Activated CD8-positive, alpha-beta memory T cell treated with anti-CD3 and anti-CD28 coated beads for 36 hours (primary cell): ENCODE measurements around the gene ZNF335. TPM values are rescaled to one million over a fixed set of nuclear protein-coding genes. Genes with fewer than 3 reads are reported as not detected.

ENCODE experiments used
- CTCF ChIA-PET: fragments of 350-600 bp; sonication (Branson Sonifier 250); formaldehyde crosslinking; loops from one replicate; lab custom pipeline; 2021; ENCODE audit warnings: antibody characterized with exemption; lab: Charles Lee
- POLR2A ChIA-PET: fragments of 350-600 bp; sonication (Branson Sonifier 250); formaldehyde crosslinking; loops from one replicate; lab custom pipeline; 2021; ENCODE audit warnings: antibody characterized with exemption; lab: Charles Lee
- total RNA-seq, 2 experiments: library from RNA; stranded (reverse); gene quantifications; one replicate each; pipeline ENCODE4 v1.2.3, GENCODE V29; 2021

Gene ZNF335, protein sequence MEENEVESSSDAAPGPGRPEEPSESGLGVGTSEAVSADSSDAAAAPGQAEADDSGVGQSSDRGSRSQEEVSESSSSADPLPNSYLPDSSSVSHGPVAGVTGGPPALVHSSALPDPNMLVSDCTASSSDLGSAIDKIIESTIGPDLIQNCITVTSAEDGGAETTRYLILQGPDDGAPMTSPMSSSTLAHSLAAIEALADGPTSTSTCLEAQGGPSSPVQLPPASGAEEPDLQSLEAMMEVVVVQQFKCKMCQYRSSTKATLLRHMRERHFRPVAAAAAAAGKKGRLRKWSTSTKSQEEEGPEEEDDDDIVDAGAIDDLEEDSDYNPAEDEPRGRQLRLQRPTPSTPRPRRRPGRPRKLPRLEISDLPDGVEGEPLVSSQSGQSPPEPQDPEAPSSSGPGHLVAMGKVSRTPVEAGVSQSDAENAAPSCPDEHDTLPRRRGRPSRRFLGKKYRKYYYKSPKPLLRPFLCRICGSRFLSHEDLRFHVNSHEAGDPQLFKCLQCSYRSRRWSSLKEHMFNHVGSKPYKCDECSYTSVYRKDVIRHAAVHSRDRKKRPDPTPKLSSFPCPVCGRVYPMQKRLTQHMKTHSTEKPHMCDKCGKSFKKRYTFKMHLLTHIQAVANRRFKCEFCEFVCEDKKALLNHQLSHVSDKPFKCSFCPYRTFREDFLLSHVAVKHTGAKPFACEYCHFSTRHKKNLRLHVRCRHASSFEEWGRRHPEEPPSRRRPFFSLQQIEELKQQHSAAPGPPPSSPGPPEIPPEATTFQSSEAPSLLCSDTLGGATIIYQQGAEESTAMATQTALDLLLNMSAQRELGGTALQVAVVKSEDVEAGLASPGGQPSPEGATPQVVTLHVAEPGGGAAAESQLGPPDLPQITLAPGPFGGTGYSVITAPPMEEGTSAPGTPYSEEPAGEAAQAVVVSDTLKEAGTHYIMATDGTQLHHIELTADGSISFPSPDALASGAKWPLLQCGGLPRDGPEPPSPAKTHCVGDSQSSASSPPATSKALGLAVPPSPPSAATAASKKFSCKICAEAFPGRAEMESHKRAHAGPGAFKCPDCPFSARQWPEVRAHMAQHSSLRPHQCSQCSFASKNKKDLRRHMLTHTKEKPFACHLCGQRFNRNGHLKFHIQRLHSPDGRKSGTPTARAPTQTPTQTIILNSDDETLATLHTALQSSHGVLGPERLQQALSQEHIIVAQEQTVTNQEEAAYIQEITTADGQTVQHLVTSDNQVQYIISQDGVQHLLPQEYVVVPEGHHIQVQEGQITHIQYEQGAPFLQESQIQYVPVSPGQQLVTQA (N-terminal part only)
- 10 to 100 TPM; 30.3 to 30.4 TPM for total RNA-seq

DNA sequence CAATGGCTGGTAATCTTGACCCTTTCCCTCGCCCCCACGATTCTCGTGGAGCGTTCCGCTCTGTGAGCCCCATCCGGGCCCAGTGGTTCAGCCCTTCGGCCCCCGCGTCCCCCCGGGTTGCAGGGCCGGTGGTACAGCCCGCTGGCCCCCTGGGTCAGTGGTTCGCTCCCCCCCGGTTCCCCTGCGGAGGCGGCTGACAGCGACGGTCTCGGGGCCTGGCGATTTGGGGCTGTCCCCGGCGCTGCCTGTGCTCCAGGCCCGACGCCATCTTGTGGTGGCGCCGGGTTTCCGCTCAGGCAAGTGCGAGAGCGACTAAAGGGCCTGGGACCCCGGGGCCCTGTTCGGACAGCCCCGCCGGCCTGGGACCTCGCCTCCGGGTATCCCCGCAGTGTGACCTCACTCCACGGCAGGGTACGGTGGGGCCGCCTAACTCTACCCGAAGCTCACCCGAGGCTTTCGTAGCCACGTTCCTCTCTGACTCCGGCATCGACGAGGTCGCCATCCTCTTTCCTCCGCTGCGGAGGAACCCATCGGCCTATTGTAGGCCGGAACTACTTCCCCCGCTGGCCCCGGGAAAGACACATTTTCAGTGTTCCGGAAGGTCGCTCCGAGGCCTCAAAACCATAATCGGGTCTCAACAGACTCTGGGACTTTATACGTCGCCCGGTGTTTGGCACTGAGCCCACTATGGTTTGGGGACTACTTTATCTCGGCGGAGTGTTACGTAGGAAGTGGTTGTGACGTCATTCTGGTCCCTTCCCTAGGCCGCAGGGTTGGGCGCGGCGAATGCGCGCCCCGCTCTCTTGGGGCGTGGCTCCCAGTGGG, at the start of gene ZNF335:
TSS of gene ZNF335 (minus strand) at position 529 of the 825 bp plus-strand sequence. CDS start 793 bp downstream, outside the sequence.
- POLR2A ChIA-PET = interaction anchor here (0.9 to 3.6 kb wide), 5 partner anchors 19 to 90 kb away, joined by 3 to 25 read pairs (median 3); partner anchors contain the start of genes PCIF1 and ZSWIM1
- CTCF ChIA-PET = interaction anchor here (0.8 to 4.0 kb wide), 12 partner anchors 12 to 173 kb away, joined by 3 to 23 read pairs (median 8); partner anchors contain the start of genes CTSA and NEURL2

DNA sequence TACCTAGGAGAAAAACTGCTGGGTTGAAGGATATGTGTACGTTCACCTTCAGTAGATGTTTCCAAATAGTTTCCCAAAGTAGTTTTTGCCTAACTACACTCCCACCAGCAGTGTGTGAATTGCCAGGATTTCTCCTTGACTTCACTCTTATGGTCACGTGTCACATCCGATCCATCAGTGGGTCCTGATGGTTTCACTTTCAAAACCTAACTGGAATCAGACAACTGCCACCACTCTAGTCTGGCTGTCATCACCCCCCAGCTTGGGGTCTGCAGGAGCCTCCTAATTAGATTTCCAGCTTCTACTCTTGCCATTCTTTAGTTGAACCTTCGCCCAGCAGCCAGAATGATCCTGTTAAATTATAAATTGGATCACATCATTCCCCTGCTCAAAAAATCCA, 48.6 kb upstream of the ZNF335 start:
- POLR2A ChIA-PET = no interaction called here
- CTCF ChIA-PET = no interaction called here

DNA sequence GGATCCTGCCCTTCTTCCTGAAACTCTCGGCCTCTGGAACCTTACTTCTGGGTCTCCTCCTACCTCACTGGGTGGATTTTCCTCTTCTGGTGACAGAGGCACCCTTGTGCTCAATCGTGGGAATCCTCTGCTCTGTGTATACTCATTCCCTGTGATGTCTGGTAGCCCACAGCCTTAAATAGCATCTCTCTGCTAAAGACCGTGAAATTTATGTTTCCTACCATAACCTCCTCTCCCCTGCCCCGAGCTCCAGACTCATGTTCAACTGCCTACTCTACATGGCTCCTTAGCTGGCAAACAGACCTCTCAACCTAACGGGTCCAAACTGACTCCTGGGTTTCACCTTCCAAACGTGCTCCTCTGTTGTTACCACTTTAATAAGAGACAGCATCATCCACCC, 46.6 kb upstream of the ZNF335 start:
- ChIA-PET CTCF (interaction anchor here (1.4 kb wide), 1 partner anchor 156 kb away, joined by 3 read pairs; no protein-coding TSS in a partner anchor), POLR2A (no interaction called here)

DNA sequence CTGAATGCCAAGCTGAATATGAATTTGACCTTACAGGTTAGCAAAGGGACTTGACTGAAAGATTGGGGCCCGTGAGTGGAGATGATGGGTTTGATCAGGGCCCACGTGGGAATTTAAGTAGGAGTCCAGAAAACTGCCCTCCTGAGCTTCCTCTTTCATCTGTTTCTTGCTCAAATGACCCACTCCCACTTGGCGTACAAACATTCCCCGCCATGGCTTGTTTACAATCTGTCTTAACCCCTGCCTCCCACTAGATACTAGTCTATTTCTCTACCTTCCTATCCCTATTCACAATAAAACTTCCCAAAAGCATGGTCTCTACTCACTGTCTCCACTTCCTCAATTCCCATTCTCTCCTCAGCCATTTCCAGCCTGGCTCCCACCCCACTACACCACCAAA, 46.1 kb upstream of the ZNF335 start:
- ChIA-PET CTCF (interaction anchor here (1.4 kb wide), 1 partner anchor 156 kb away, joined by 3 read pairs; no protein-coding TSS in a partner anchor), POLR2A (no interaction called here)

DNA sequence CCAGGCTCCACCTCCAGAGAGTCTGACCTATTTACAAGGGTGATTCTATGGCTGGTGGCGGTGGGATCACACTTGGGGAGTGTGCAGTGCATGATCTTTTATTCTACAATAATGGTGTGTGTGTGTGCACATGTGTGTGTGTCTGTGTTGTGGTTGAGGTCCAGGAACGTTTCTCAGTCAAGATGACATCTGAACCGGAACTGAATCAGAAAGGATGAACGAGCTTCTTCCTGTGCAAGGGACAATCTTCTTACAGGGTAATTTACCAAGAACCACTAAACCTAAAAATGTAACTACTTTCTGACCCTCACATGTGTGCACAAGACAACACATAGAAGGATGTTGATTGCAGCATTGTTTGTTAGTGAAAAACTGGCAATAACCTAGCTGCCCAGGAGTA, 45.3 kb upstream of the ZNF335 start:
- POLR2A ChIA-PET = no interaction called here
- CTCF ChIA-PET = interaction anchor here (1.4 kb wide), 1 partner anchor 157 kb away, joined by 3 read pairs; no protein-coding TSS in a partner anchor

DNA sequence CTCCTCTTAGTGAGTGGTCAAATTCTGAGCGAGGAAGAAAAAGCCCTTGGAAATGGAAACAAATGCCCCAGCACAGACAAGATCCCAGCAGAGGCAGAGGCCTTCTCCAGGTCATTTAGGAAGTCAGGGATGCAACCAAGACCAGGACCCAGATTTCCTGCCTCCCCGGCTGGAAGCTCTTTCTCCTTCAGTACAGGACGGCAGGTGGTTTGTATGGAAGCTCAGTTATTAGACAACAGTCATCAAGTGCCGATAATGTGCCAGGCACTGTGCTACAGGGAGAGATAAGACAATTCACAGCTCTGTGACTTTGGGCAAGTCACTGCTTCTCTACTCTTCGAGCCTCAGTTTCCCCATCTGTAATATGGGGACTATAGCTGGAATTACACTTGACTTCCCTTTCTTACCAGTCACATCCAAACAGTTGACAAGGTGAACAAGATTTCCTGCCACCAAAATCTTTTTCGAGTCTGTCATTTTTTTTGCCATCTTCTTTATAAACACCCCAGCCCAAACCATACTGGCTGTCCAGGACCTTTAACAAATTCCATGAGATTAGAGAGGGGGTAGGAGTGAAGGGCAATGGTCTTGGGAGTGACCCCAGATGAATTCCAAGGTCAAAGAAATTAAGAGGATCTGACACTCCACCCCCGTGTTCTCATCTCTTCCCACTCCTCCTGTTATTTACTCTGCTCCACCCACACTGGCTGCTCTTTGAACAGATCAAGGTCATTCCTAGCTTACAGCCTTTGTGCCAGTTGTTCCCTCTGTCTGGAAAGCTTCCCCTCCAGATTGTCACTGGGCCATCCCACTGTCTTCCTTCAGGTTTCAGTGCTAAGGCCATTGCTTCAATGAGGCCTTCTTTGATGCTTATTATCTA, 42.8 kb upstream of the ZNF335 start:
- ChIA-PET CTCF (interaction anchor here (0.6 to 5.0 kb wide), 22 partner anchors 9 to 721 kb away, joined by 3 to 45 read pairs (median 5); partner anchors contain the start of gene SLC12A5), POLR2A (interaction anchor here (0.7 kb wide), 1 partner anchor 44 kb away, joined by 3 read pairs; no protein-coding TSS in a partner anchor)

DNA sequence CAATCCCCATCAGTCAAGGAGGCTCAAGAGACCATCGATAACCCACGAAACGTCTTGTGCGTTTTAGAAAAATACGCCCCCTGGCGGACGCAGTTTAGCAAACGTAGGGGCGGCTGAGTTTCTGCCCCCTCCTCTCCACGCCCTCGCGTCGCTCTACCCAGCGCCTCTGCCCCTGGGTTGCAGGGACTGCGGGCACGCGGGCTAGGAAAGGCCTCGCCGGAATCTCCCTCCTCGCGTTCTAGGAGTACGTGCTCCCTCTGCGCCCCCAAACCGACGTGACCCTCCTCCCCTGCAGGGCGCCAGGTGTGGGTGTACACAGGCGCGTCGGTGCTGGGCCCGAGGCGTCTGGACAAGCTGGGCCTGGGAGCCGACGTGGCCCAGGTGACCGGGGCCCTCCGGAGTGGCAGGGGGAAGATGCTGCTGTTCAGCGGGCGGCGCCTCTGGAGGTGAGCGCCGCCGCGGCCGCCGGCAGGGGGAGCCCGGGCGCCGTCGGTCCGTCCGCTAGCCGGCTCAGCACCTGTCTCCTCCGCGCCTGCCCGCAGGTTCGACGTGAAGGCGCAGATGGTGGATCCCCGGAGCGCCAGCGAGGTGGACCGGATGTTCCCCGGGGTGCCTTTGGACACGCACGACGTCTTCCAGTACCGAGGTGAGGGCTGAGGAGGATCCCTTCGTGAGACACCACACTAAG, 42.0 kb upstream of the ZNF335 start:
- ChIA-PET POLR2A (interaction anchor here (0.7 kb wide), 1 partner anchor 44 kb away, joined by 3 read pairs; no protein-coding TSS in a partner anchor), CTCF (interaction anchor here (0.8 to 5.0 kb wide), 26 partner anchors 9 to 720 kb away, joined by 3 to 45 read pairs (median 5); partner anchors contain the start of gene SLC12A5)

DNA sequence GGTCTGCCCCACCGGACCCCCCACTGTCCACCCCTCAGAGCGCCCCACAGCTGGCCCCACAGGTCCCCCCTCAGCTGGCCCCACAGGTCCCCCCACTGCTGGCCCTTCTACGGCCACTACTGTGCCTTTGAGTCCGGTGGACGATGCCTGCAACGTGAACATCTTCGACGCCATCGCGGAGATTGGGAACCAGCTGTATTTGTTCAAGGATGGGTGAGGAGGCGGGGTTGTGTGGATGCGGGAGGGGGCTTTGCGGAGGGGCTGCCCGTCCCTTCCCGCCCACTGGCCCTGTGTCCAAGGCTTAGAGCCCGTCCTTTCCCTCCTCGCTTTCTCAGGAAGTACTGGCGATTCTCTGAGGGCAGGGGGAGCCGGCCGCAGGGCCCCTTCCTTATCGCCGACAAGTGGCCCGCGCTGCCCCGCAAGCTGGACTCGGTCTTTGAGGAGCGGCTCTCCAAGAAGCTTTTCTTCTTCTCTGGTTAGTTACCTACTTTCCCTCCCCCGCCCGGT, 41.4 kb upstream of the ZNF335 start:
- ChIA-PET CTCF (interaction anchor here (0.8 to 5.0 kb wide), 19 partner anchors 9 to 186 kb away, joined by 3 to 45 read pairs (median 5); no protein-coding TSS in a partner anchor), POLR2A (no interaction called here)

DNA sequence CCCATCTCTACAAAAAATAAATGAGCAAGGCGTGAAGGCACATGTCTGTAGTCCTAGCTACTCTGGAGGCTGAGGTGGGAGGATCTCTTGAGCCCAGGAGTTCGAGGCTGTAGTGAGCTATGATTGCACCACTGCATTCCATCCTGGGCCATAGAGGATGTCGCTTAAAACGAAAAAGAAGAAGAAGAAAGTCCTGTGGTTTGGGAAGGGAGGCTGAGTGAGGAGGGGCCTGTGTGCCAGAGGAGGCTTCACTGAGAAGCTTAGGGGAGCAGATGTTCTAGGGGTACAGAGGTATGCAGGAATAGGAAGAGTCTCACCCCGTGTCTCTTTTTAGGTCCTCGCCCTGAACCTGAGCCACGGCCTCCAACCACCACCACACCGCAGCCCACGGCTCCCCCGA, 40.9 kb upstream of the ZNF335 start:
- ChIA-PET POLR2A (no interaction called here), CTCF (interaction anchor here (0.6 to 5.0 kb wide), 17 partner anchors 8 to 194 kb away, joined by 3 to 45 read pairs (median 5); no protein-coding TSS in a partner anchor)

DNA sequence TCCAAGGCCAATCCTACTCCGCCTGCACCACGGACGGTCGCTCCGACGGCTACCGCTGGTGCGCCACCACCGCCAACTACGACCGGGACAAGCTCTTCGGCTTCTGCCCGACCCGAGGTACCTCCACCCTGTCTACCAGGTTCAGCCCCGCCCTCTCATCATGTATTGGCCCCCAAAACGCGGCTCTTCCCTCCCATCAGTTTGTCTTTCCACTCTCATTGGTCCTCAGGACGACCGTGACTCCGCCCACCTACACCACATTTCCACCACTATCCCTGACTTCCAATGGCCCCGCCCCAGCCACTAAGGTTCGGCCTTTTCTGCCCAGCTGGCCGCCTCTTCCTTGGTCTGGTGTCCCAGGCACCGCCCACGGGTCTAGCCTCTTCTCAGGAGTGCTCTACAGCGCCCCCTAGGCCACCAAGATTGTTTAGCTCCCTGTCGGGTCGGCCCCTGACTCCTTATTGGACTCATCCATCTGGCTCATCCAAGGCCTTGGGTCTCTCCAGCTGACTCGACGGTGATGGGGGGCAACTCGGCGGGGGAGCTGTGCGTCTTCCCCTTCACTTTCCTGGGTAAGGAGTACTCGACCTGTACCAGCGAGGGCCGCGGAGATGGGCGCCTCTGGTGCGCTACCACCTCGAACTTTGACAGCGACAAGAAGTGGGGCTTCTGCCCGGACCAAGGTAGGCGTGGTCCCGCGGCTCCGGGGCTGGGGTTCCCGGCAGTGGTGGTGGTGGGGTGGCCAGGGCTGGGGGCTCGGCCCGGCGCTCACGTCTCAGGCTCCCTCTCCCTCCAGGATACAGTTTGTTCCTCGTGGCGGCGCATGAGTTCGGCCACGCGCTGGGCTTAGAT, 39.9 kb upstream of the ZNF335 start:
- ChIA-PET POLR2A (no interaction called here), CTCF (interaction anchor here (0.8 to 5.0 kb wide), 5 partner anchors 12 to 119 kb away, joined by 3 to 45 read pairs (median 4); no protein-coding TSS in a partner anchor)

DNA sequence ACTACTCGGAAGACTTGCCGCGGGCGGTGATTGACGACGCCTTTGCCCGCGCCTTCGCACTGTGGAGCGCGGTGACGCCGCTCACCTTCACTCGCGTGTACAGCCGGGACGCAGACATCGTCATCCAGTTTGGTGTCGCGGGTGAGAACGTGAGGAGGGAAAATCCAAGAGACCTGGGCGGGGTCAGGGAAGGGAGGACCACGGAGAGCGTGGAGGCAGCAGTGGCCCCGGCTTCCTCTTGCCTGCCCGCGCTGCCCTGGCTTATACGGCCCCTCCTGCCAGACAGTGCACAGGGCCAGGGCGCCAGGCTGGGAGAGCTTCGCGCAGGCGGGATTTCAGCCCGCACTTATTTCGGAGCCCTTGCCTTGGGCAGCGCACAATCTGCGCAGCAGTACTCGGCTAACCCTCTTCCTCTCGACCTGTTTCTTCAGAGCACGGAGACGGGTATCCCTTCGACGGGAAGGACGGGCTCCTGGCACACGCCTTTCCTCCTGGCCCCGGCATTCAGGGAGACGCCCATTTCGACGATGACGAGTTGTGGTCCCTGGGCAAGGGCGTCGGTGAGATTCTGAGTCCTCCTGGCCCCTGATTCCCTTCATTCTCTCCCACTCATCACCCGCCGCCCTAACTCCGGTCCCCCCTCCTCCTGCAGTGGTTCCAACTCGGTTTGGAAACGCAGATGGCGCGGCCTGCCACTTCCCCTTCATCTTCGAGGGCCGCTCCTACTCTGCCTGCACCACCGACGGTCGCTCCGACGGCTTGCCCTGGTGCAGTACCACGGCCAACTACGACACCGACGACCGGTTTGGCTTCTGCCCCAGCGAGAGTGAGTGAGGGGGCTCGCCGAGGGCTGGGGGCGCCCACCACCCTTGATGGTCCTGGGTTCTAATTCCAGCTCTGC, 38.7 kb upstream of the ZNF335 start:
- ChIA-PET POLR2A (no interaction called here), CTCF (interaction anchor here (0.8 to 5.0 kb wide), 4 partner anchors 13 to 34 kb away, joined by 3 to 45 read pairs (median 16); no protein-coding TSS in a partner anchor)

DNA sequence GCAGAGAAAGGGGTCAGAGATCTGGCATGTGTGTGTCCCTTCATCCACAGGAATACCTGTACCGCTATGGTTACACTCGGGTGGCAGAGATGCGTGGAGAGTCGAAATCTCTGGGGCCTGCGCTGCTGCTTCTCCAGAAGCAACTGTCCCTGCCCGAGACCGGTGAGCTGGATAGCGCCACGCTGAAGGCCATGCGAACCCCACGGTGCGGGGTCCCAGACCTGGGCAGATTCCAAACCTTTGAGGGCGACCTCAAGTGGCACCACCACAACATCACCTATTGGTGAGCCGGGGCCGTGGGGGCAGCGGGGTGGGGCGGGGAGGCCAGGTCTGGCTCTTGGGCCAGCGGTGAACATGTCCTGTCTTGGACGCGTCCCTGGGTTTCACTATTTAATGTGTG, 37.8 kb upstream of the ZNF335 start:
- ChIA-PET POLR2A (no interaction called here), CTCF (interaction anchor here (1.1 kb wide), 1 partner anchor 23 kb away, joined by 3 read pairs; no protein-coding TSS in a partner anchor)

DNA sequence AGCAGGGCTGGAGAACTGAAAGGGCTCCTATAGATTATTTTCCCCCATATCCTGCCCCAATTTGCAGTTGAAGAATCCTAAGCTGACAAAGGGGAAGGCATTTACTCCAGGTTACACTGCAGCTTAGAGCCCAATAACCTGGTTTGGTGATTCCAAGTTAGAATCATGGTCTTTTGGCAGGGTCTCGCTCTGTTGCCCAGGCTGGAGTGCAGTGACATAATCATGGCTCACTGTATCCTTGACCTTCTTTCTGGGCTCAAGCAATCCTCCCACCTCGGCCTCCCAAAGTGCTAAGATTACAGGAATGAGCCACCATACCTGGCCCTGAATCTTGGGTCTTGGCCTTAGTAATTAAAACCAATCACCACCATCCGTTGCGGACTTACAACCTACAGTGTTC, 35.7 kb upstream of the ZNF335 start:
- ChIA-PET POLR2A (no interaction called here), CTCF (interaction anchor here (1.2 to 1.3 kb wide), 2 partner anchors 15 to 21 kb away, joined by 4 read pairs; no protein-coding TSS in a partner anchor)
